GM18870 (cell line): ENCODE results near the gene PRSS50.

Source experiments
- ATAC-seq: cut with Tn5 transposase; IDR thresholded peaks from one replicate; pipeline ENCODE4 v1.9.1; 2021; ENCODE audit warnings: moderate library complexity; ENCODE audit not compliant: unreplicated experiment

PRSS50 gene

DNA sequence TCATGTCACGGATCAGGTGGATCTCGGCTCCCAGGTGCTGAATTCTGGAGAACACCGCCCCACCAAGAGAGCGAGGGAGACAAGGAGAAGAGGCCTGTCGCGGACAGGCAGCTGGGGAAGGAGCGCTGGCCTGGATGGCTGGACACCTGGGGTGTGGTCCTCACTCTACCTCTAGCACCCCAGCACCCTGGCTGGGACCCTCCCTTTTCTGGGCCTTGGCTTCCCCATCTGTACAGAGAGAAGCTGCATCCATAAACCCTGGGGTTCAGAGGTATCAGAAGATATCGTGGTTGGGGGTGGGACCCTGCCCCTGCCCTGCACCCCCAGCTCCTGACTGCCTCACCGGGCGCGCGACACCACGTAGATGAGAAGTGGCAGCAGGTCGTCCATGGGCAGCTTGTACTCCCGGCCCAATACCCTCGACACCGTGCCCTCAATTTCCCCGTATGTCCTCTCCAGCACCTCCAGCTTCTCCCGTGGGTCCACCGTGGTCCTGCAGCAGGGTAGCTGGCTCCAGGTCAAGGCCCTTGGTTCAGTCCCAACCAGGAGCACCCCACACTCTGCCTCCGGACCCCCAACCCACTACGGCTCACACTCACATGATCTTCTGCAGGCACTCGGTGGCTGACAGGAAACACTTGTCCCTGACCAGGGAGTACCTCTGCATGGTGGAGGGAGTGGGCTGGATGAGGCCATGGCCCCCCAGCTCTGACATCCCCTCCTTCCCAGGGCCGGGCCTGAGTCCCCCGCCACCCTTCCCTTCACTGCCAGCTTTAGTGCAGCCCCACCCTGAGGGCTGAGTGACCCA is 45.9 kb downstream of the PRSS50 start:
- no peak for ATAC-seq

DNA sequence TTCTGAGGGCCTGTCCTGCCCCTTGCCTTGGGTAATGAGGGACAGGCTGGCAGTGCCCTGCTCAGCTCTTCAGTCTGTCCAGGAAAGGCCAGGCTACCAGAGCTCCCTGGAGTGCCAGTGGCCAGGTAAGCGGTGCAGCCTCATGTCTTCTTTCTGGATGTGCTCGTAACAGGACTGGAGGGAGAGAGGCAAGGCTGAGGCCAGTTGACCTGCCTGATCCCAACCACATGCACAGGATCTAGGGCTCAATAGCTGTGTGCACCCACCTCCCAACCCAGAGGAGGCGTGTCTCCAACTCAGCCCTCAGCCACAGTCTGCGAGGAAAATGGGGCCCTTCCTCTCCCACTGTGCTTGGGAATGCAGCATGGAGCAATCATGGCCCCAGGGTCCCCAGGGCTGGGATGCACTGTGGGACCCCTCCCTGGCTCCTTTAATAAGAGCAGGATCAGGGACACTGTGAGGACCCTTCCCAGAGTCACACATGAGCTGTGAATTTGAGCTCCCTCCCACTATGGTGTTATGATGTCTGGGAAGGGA is 46.7 kb downstream of the PRSS50 start:
- ATAC-seq, result no peak

DNA sequence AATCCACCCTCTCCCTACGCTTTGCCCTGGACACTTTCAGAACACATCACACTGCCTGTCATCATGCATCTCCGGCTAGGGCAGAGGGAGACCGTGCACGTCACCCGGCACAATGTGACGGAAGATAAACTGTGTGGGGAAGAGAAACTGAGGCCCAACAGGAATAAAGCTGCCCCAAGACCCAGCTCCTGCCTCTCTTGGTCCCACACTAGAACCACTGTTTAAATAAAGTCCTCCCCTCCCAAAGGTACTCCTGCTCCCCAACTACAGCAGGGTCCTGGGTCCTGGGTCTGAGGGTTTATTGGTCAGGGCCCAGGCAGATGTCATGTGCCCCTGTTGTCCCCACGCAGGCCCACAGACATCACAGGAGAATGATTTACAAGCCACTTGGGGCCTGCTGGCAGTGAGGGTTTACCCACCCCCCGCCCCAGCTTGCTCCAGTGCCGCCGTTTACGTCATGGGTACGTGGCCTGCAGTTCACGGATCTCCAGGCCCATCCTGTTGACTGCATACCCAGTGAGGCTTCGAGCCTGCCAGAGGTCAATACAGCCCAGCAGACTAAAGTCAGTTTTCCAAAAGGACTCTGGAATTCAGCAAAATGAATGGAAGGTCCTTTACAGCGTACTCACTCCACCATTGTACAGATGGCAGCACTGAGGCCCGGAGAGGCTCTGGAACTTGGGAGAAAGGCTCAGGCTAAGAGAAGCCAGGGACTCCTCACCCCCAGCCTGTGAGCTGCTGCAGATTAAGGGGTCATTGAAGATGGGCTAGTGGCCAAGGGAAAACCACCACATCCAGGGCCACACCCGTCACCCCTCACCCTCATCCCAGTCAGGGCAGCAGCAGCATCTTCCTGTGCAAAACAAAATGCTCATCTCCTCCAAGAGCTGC is 47.4 kb downstream of the PRSS50 start:
- ATAC-seq, result no peak

DNA sequence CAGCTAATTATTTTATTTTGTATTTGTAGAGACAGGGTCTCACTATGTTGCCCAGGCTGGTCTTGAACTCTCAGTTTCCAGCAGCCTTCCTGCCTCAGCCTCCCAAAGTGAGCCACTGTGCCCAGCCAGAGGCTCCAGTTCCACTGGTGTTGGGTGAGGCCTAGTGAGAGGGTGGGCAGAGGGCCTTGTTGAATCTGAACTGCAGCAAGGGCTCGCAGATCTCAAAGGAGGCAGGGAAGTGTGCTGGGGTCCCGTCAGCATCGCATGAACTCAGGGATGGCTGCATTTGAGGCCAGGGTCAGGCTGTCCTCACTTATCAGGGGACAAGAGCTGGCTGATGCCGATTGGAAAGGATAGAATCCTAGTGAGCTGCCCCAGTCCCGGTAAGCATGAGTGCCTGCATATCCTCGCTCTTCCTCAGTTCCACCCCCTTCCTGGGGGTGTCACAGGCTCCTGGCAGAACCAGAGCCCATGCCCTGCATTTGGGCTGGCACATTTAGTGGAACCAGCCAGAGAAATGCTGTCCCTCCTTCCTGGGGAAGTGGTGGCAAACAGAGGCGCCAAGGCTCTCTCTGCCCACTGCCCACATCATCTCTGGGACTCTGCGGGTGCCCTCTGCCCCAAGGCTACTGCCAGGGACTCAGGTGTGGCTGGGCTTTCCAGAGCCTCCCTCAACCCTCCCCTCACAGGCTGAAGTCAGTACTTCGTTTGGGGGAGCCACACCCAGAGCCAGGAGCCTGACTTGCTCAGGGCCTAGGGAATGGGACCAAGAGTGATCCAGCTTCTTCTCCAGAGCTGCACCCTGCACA is 48.3 kb downstream of the PRSS50 start:
- no peak for ATAC-seq

DNA sequence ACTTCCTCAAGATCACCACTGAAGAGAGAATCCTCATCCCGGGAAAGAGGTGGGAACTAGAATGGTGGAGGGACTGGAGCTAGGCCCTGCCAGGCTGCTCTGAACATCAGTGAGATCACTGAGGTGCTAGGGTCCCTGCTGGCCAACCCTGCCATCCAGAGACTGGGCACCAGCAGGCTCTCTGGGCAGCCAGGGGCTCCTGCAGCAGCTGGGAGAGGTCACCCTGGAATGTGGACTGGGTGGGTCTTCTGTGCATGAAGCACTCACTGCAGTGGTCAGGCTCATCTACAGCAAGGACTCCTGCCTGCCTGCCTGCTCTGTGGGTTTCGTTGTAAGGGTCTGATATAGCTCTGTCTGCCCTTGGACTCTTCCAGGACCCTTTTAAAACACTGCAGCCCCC is 49.1 kb downstream of the PRSS50 start:
- no peak for ATAC-seq

DNA sequence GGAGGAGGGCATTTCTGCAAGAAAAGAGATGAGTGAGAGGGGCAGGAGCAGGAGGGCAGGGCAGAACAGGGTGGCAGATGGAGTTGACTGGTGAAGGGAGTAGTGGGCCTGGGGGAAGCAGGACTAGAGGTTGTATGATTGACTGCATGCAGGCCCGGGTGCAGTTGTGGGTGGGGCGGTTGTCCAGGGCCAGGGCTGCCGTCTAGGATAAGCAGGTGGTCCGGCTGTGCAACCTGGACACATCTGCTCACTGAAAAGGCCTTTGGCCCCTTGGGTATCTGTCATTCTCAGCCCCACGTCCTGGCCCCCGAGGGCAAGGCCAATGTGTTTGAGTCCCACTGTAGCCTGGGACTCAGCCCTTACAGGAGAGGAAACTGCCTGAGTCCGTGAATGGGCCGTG is 49.6 kb downstream of the PRSS50 start:
- no peak for ATAC-seq

DNA sequence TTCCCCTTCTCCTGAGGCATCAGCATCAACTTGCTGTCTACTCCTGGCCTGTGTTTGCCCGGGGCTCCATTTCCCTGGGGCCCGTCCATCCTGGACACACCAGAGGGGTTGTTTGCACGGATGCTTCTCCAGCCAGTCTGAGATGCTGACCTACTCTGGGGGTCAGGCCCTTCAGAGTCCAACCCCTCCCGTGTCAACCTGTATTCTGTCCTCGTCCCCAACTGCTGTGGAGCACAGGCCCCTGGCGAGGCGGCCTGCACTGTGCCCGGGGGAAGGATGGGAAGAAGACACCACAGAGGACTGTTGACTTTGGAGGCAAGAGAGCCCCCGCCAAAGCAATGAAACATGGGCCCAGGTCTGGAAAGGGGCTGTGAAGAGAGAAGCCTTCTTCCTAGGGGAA is 50.0 kb downstream of the PRSS50 start:
- ATAC-seq, result no peak

DNA sequence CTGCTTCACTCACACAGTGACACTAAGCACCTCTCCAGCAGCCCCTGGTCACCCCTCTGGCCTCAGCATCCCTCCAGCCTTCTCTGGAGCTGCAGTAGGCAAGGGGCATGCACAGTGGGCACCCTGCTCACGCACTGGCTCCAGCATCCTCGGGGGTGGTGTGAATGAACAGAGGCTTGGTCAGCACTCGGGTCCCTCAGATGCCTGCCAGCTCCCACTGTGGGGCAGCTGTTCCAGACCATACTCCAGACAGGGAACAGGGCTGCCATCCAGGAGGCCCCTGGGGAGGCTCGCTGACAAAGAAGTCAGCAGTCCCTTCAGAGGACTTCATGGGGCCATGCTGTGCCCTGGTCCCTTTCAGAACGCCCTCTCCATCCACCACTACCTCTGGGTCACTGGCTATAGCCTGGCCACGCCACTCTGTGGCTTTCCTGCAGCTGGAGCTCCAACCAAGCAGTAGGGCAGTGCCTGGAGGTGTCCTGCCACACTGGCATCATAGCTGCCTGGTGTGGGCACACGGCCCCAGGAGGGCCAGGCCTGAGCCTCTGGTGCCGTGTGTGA is 50.5 kb downstream of the PRSS50 start:
- no peak for ATAC-seq

DNA sequence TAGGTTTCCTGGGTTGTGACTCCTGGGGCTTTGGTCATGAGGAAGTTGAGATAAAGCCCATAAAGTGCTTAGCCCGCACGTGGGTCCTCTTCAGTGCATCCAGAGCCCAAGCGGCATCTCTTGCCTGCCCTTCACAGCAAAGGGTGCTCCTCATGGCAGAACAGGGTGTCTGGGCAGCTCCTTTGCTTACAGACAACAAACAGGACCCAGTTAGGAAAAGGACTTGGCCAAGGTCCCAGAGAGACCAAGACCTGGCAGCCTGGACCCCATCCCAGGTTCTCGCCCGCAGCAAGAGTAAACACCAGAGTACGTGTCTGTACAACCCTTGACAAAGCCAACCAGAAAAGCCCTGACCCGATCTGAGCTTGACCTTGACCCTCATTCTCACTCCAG is 51.2 kb downstream of the PRSS50 start:
- ATAC-seq, result no peak

DNA sequence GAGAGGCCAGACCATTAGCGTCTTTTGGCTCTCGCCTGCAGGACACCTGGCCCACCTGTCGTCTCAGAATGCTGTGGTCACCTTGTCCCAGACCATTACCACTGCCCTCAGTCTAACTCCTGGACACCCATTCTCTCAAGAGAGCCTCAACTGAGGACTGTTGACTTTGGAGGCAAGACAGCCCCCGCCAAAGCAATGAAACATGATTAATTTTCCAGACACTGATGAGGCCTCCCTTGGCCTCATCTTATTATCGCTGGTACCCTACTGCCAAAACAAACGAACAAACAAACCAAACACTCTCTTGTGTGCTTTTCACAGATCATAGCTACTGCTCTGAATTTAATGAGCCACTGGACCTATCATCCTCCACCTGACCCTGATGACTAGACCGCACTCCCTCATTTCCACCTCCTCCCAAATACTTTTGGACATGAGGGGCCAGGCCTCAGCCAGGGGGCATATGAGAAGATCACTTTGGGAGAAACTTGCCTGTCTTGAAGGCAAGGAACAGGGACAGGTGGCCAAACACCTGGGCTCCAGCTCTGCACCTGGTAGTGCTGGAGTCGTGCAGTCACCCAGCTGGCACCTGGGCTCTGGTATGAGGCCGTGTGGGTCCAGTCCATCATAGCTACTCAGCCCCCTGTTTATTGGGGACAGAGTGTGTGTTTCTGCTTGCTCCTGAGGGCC is 51.8 kb downstream of the PRSS50 start:
- no peak for ATAC-seq

DNA sequence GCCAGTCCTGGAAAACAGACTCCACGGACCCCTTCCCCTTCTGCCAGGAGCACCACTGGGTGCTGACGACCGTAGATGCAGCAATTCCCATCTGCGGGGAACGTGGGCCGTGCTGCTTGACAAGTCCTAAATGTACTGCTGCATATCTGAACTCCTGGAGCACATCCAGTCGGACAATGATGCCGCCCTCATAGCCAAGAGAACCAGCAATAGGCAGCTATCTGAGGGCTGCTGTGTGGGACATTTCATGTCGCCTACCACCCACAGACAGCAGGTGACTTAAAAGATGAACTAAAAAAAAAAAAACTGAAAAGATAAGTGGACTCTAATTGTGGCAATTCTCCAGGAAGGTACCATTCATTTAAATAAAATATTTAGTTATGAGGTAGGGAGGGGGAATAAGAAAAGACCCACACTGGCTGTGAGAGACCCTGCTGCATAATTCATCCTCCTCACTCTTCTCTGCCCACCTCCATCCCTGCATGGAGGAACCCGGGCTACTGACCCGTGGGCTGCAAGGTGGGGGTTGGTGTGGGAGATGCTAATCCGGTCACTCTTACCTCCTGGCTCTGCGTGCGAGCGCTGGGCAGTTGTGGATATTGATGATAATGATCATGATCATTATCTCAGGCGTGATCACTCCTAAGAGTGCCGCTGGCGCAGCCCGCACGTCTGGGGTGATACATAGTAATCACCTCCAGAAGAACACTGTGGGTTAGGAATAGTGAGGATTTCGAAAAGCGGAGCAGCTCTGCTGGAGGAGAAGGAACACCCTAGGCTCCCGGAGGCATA is 52.5 kb downstream of the PRSS50 start:
- ATAC-seq, result no peak

DNA sequence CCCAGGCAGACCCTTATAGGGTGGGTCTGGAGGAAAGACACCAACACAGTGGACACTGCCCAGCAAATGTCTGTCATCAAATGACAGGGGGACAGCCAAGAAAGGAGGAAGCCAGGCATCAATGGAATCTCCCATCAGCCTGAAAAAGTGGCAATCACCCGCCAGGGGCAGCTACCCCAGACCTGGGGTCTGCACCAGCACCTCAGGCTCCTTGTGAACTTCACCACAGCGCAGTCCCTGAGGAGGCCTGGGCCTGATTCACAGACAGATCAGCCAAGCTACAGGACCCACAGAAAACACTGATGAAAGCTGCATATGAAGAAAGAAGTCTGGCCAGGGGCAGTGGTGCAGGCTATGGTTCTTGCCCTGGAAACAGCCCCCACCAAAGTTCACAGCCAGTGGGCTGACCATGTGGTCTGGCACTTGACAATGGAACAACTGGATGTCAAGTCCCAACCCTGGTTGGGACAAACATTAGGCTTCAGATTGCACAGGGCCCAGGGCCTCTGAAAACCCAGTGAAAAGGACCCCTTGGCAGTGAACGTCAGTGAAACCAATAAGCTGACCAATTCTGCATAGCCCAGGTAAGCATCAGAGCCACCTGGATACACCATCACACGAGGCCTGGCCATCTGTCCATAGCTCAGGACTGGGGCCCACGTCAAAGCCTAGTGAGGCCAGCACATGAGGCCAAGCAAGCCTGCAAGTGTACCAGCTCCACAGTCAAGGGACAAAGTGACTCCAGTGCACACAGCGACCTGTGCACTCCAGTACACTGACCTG is 53.3 kb downstream of the PRSS50 start:
- ATAC-seq, result no peak

DNA sequence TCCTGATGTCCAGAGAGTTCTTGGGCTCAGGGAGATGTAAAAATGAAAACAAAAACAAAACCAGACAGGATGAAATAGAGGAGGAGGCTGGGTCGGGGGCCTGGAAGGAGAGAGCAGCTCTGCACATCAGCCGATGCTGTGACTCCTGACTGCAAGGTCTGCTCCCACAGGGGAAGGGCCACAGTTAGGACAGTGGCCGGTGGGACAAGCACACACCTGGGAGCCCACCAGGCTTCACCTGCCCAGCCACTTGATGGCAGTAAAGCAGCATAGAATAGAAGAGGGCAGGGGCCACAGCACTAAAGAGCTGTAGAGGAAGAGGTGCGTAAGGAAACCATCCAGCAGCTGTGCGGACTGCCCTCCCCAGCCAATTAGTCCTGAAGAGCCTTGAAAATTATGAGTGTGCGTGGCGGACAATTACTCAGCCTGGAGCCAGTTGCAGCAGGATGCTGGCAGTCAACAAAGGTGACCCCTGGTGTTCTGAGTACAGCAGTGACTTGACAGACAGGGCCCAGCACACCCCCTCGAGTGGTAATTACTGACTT is 54.0 kb downstream of the PRSS50 start:
- no peak for ATAC-seq

DNA sequence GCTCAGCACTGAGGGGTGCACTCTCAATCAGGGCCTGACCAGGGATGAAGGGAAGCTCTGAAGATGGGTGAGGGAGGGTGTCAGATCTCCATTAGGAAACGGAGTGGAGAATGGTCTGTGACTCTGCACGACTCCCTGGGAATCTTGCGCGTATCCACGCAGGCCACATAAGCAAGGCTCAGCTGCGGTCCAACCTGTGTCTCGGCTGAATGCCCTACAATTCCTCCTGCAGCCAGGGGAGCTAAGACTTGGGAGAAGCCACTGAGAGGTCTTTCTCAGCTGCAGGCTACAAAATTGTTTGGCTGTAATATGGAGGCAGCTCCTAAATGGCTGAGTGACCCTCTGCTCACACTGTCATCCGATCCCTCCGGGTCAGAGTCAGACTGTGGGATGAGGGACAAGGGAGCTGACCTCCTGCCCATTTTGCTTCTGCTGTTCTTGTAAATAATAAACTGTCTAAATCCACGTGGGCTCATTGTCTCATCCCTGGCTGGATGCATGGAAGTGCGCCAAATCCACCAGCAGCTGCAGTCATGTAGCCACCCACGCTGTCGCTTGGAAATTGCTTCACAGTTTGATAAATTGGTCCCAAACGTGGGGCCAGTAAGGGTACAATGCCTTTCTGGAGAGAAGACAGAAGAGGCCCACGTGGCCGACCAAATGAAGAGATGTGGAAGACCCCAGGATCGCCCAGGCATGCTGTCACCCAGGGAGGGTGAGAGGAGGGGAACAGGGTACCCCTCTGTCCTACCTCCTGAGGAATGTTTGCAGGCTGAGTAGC is 54.7 kb downstream of the PRSS50 start:
- ATAC-seq, result no peak
